GM12878 (cell line): Measurements from ENCODE around the gene MORC1.

Experiments
- GABPA ChIP-seq: IDR thresholded peaks from 2 replicates; pipeline ENCODE4 v1.6.1; 2014; ENCODE audit warnings: antibody characterized with exemption, low read depth, mild to moderate bottlenecking, inconsistent platforms
- TCF12 ChIP-seq: IDR thresholded peaks from 2 replicates; pipeline ENCODE4 v1.6.1; 2011; ENCODE audit warnings: low read depth, mild to moderate bottlenecking, low read length

DNA sequence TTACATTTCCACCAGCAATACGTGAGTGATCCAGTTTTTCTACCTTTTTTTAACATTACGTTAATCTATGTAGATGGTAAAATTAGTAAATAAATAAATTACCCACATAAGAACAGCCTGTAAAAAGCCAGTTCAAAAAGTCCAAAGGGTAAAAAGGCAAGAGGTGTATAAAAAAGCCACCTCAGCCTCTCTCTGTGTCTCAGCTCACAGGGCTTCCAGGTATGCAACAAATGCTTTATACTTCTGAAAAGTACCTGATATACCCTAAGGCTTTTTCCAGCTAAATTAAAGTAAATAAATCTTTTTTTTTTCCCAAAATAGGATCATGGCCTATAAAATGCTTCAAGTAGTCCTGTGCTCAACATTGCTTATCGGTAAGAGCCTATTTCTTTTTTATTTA lies 18.6 kb upstream of the MORC1 start, which contains the start of gene C3orf85:
- TF ChIP-seq GABPA = no peak
- TF ChIP-seq TCF12 = no peak
